ENCODE results near the gene ALPK1.
A peak's percentile ranks its signal among the peaks of the same experiment; 100 is the strongest.
"Not testable (repeated sequence)": the region's sequence is repeated elsewhere in the genome, so short reads cannot be mapped to it uniquely, and the experiment has no call there.

ALPK1 gene

DNA sequence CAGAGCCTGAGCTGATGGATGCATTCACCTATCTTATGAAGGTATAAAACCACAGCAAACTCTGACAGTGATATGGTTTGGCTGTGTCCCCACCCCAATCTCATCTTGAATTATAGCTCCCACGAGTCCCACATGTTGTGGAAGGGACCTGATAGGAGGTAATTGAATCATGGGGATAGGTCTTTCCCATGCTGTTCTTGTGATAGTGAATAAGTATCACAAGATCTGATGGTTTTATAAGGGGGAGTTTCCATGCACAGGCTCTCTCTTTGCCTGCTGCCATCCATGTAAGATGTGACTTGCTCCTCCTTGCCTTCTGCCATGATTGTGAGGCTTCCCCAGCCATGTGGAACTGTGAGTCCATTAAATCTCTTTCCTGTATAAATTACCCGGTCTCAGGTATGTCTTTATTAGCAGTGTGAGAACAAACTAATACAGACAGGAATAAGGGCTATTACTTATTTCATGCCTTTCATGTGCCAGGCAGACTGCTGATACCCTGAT is 15.2 kb upstream of the ALPK1 start:
- peak; percentile 86 for TF ChIP-seq SETDB1 (IDR thresholded peaks at IDR 0.05; ENCODE audit: insufficient read length, low read length)
- H3K27ac ChIP-seq (ENCODE audit: extremely low read depth, low read depth, low read length); H3K4me3 ChIP-seq (ENCODE audit: low read depth, low read length); CTCF ChIA-PET; POLR2A ChIA-PET; H3K4me1 ChIP-seq (ENCODE audit: control insufficient read depth, insufficient read depth, low read length); H3K9me3 ChIP-seq (ENCODE audit: control insufficient read depth, insufficient read depth, low read depth, low read length): not testable (repeated sequence)
- peaks cover 0 to 13% of the 10 kb centered on the region in 2 experiments; a peak in 1 of 3 replicates for H3K36me3 ChIP-seq (ENCODE audit: control insufficient read depth in 2 of 2, insufficient read depth in 1 of 2, low read length in 2 of 2)

DNA sequence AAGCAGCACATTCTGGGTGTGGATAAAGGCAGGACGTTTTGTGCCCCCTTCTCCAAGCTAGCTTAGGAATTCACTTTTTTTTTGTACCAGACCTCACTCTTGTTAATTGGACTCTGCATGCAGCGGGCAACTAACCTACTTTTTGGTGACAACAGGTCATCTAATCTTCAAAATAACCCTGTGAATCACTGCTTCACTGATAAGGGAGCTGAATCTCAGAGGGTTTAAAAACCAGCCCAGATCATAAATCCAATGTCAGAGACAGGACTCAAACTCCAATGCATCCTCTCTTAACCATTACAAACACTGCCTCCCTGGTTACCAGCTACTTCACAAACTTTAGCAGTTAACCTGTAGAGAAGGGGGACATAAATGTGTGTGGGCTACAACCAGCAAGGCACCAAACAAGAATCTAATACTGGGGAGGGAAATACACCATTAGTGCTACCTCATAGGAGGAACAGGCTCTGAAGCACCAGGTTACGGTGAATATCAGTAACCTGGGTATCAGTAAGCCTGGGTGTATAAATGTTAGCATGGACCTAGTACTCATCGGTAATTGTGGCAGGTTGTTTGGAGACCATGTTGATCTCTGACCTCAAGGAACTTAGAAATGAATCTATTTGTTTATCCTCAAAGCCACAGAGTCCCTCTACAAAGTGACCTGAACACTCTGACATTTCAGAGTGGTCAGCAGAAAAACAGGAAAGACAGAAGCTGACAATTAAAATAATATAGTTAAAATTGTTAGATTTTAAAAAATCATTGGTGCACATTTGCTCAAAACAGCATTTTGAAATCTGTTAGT is 14.1 kb upstream of the ALPK1 start:
- TF ChIP-seq ZNF19 (tag by site-specific recombination; IDR thresholded peaks at IDR 0.05; ENCODE audit: low read depth) (no peak), KLF10 (tag by site-specific recombination; IDR thresholded peaks at IDR 0.05) (no peak), ZBTB48 (tag by site-specific recombination; IDR thresholded peaks at IDR 0.05) (no peak)
- H3K4me1 ChIP-seq (ENCODE audit: control insufficient read depth, insufficient read depth, low read length): no peaks in the 10 kb centered on the region
- no peak overlapping the region for H3K4me3 ChIP-seq (ENCODE audit: low read depth, low read length)
- no peaks in the 10 kb centered on the region for H3K9me3 ChIP-seq (ENCODE audit: control insufficient read depth, insufficient read depth, low read depth, low read length)
- POLR2A ChIA-PET: no interaction called here
- peaks cover 0 to 5% of the 10 kb centered on the region in 2 experiments; a peak in 1 of 3 replicates for H3K36me3 ChIP-seq (ENCODE audit: control insufficient read depth in 2 of 2, insufficient read depth in 1 of 2, low read length in 2 of 2)
- CTCF ChIA-PET: interaction anchor here (0.6 to 0.8 kb wide), 2 partner anchors 17 to 50 kb away, joined by 3 to 6 read pairs; no protein-coding TSS in a partner anchor
- H3K27ac ChIP-seq (ENCODE audit: extremely low read depth, low read depth, low read length): no peak overlapping the region

DNA sequence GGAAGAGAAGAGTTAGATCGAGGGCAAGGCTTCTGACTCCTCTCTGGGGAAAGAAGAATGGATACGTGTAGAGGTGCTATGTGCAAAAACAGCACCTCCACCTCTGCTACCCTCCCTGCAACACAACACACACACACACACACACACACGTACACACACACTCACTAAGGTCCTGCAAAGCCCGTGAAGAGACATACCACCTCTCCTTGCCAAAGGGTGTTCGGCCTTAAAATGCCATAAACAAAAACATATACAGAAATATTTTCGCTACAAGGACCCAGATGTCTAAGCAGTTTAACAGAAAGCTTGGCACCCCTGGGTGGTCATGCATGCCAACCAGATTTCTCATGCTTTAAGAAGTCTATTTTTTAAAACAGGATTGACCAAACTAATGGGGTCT is 13.0 kb upstream of the ALPK1 start:
- peak overlapping the region; percentile 71 for H3K4me3 ChIP-seq (ENCODE audit: low read depth, low read length)
- POLR2A ChIA-PET: no interaction called here
- TF ChIP-seq ZNF146 (tag by site-specific recombination; IDR thresholded peaks at IDR 0.05) (no peak), ZNF121 (tag by site-specific recombination; IDR thresholded peaks at IDR 0.05) (no peak)
- TF ChIP-seq, protein P1, sequence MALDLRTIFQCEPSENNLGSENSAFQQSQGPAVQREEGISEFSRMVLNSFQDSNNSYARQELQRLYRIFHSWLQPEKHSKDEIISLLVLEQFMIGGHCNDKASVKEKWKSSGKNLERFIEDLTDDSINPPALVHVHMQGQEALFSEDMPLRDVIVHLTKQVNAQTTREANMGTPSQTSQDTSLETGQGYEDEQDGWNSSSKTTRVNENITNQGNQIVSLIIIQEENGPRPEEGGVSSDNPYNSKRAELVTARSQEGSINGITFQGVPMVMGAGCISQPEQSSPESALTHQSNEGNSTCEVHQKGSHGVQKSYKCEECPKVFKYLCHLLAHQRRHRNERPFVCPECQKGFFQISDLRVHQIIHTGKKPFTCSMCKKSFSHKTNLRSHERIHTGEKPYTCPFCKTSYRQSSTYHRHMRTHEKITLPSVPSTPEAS (tag by site-specific recombination; IDR thresholded peaks at IDR 0.05): peak; percentile 63; the same call in 1 of the 2 replicates
- CTCF ChIA-PET: interaction anchor here (0.8 kb wide), 1 partner anchor 51 kb away, joined by 3 read pairs; no protein-coding TSS in a partner anchor
- no peaks in the 10 kb centered on the region for H3K4me1 ChIP-seq (ENCODE audit: control insufficient read depth, insufficient read depth, low read length)
- H3K36me3 ChIP-seq (ENCODE audit: control insufficient read depth in 2 of 2, insufficient read depth in 1 of 2, low read length in 2 of 2): peaks cover 0 to 5% of the 10 kb centered on the region in 2 experiments; a peak in 1 of 3 replicates
- H3K9me3 ChIP-seq (ENCODE audit: control insufficient read depth, insufficient read depth, low read depth, low read length): no peaks in the 10 kb centered on the region
- H3K27ac ChIP-seq (ENCODE audit: extremely low read depth, low read depth, low read length): no peak overlapping the region

GRCh38 chr4:112284662-112285411 is 12.3 kb upstream of the ALPK1 start:
- H3K36me3 ChIP-seq (ENCODE audit: control insufficient read depth in 2 of 2, insufficient read depth in 1 of 2, low read length in 2 of 2): peaks cover 0 to 5% of the 10 kb centered on the region in 2 experiments; a peak in 1 of 3 replicates
- peak overlapping the region; percentile 17; the same call in 1 of the 2 replicates for H3K27ac ChIP-seq (ENCODE audit: extremely low read depth, low read depth, low read length)
- ChIA-PET POLR2A (interaction anchor here (0.7 kb wide), 1 partner anchor 253 kb away, joined by 3 read pairs; no protein-coding TSS in a partner anchor), CTCF (no interaction called here)
- no peaks in the 10 kb centered on the region for H3K9me3 ChIP-seq (ENCODE audit: control insufficient read depth, insufficient read depth, low read depth, low read length)
- H3K4me1 ChIP-seq (ENCODE audit: control insufficient read depth, insufficient read depth, low read length): no peaks in the 10 kb centered on the region
- peak overlapping the region; percentile 71 for H3K4me3 ChIP-seq (ENCODE audit: low read depth, low read length)
- TF ChIP-seq, protein P2, sequence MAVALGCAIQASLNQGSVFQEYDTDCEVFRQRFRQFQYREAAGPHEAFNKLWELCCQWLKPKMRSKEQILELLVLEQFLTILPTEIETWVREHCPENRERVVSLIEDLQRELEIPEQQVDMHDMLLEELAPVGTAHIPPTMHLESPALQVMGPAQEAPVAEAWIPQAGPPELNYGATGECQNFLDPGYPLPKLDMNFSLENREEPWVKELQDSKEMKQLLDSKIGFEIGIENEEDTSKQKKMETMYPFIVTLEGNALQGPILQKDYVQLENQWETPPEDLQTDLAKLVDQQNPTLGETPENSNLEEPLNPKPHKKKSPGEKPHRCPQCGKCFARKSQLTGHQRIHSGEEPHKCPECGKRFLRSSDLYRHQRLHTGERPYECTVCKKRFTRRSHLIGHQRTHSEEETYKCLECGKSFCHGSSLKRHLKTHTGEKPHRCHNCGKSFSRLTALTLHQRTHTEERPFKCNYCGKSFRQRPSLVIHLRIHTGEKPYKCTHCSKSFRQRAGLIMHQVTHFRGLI (tag by site-specific recombination; IDR thresholded peaks at IDR 0.05): no peak
- TF ChIP-seq PRDM4 (tag by site-specific recombination; IDR thresholded peaks at IDR 0.05) (peak; percentile 82), ZNF133 (tag by site-specific recombination; IDR thresholded peaks at IDR 0.05) (no peak), ZNF416 (tag by site-specific recombination; IDR thresholded peaks at IDR 0.05) (no peak), IKZF3 (tag by site-specific recombination; IDR thresholded peaks at IDR 0.05) (no peak), ZBTB17 (tag by site-specific recombination; IDR thresholded peaks at IDR 0.05) (peak; percentile 98), HOXC10 (CRISPR knock-in tag; IDR thresholded peaks at IDR 0.05) (no peak), ZSCAN18 (tag by site-specific recombination; IDR thresholded peaks at IDR 0.05) (no peak)
- TF ChIP-seq, protein P3, sequence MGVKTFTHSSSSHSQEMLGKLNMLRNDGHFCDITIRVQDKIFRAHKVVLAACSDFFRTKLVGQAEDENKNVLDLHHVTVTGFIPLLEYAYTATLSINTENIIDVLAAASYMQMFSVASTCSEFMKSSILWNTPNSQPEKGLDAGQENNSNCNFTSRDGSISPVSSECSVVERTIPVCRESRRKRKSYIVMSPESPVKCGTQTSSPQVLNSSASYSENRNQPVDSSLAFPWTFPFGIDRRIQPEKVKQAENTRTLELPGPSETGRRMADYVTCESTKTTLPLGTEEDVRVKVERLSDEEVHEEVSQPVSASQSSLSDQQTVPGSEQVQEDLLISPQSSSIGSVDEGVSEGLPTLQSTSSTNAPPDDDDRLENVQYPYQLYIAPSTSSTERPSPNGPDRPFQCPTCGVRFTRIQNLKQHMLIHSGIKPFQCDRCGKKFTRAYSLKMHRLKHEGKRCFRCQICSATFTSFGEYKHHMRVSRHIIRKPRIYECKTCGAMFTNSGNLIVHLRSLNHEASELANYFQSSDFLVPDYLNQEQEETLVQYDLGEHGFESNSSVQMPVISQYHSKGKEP (tag by site-specific recombination; IDR thresholded peaks at IDR 0.05): no peak
